GM20000 (cell line): ENCODE results near the gene ERCC6.

Experiments
- DNase-seq: peaks from one replicate; pipeline ENCODE4 v3.0.0; 2012; ENCODE audit warnings: low spot score
- CTCF ChIP-seq: IDR thresholded peaks from 2 replicates; pipeline ENCODE4 v1.5.1; 2012; ENCODE audit warnings: mild to moderate bottlenecking, control low read depth; ENCODE audit errors: extremely low read depth, missing control alignments

The ERCC6 gene

DNA sequence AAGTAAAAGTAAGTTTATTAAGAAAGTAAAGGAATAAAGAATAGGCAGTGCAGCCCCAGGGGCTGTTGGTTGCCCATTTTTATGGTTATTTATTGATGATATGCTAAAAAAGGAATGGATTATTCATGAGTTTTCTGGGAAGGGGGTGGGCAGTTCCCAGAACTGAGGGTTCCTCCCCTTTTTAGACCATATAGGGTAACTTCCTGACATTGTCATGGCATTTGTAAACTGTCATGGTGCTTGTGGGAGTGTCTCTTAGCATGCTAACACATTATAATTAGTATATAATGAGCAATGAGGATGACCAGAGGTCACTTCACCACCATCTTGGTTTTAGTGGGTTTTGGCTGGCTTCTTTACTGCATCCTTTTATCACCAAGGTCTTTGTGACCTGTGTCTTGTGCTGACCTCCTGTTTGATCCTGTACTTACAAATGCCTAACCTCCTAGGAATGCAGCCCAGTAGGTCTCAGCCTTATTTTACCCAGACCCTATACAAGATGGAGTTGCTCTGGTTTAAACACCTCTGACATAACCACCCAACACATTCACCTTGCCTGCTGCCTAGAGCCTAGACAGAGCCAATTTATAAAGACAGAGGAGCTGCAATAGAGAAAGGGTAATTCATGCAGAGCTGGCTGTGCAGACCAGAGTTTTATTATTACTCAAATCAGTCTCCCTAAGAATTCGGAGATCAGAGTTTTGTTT is 10.9 kb upstream of the ERCC6 start:
- TF ChIP-seq CTCF, result no peak
- DNase-seq, result no peak

GRCh38 chr10:49543604-49544003 is 4.7 kb upstream of the ERCC6 start:
- no peak for DNase-seq
- no peak for TF ChIP-seq CTCF

DNA sequence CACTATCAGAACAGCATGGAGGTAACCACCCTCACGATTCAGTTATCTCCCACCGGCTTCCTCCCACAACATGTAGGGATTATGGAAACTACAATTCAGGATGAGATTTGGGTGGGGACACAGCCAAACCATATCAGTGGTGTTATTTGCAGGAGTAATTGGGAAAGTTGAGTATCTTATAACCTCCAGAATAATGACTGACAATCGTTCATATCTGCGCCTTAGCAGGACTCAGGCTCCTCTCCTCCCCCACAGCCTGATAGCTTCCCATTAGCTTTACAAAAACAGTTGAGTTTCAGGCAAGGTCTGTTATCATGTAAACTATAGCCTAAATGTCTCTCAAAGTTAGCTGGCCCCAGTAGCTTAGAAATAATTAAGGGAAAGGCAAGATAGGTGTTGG is 3.4 kb upstream of the ERCC6 start:
- TF ChIP-seq CTCF, result no peak
- DNase-seq, result no peak

- TF ChIP-seq CTCF, result no peak
- no peak for DNase-seq
Observed at GRCh38 chr10:49541762-49542161, 2.8 kb upstream of the ERCC6 start.

GRCh38 chr10:49540056-49540797 is 1.3 kb upstream of the ERCC6 start:
- TF ChIP-seq CTCF, result no peak
- no peak for DNase-seq

DNA sequence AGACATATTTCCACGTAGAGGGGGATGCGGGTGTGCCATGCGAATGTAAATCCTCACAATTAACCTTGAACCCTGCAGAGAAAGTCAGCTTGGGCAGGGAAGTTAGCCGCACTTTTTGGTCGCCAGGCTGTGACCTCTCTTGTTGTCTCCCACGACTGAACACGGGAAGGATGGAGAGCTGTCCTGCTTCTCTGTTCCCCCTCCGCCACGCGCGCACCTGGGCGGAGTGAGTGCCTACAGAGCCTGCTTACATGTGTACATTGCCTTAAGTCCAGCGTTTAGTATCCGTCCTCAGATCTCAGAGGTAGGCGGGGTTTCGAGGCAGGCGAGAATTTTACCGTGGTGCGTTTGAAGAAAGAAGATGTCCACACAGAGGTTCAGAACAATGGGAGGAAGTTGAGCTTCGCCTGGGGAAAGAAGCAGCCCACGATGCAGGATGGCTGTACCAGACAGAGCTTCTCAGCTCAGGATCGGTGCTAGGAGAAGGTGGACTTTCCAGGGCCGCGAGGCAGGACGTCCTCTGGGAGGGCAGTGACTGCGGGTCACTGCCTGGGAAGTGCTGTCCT is 482 bp upstream of the ERCC6 start:
- peak; percentile 44 for DNase-seq
- no peak for TF ChIP-seq CTCF
